HL-60/S4 (cell line): ENCODE data around the gene ZNF628.
"Not testable (repeated sequence)": the region's sequence is repeated elsewhere in the genome, so short reads cannot be mapped to it uniquely, and the experiment has no call there.

Source experiments
- in situ Hi-C: fragments of 300-500 bp; cut with MboI; formaldehyde crosslinking; loops from 2 replicates; pipeline ENCODE4 v1.14.3; 2022; ENCODE audit warnings: low sequenced_read_pairs

The ZNF628 gene

GRCh38 chr19:55495646-55496349 lies 19.4 kb downstream of the ZNF628 start:
- in situ Hi-C loops = no loop called here

GRCh38 chr19:55496820-55497219 lies 20.4 kb downstream of the ZNF628 start:
- in situ Hi-C loops = not testable (repeated sequence)

GRCh38 chr19:55497763-55498162 lies 21.3 kb downstream of the ZNF628 start:
- in situ Hi-C loops = no loop called here

- in situ Hi-C loops = no loop called here
Measured at GRCh38 chr19:55498246-55498840, 21.9 kb downstream of the ZNF628 start.

- in situ Hi-C loops = loop anchor here (10.0 kb wide), 1 partner anchor 366 kb away; no protein-coding TSS in a partner anchor
Measured at GRCh38 chr19:55500368-55500952, 24.0 kb downstream of the ZNF628 start.

- in situ Hi-C loops = loop anchor here (10.0 kb wide), 1 partner anchor 368 kb away; no protein-coding TSS in a partner anchor
Measured at GRCh38 chr19:55502197-55502952, 26.0 kb downstream of the ZNF628 start.

- in situ Hi-C loops = loop anchor here (10.0 kb wide), 1 partner anchor 368 kb away; no protein-coding TSS in a partner anchor
Measured at GRCh38 chr19:55503157-55503501, 26.7 kb downstream of the ZNF628 start.

- in situ Hi-C loops = loop anchor here (10.0 kb wide), 1 partner anchor 369 kb away; no protein-coding TSS in a partner anchor
Measured at GRCh38 chr19:55503502-55504251, 27.3 kb downstream of the ZNF628 start.

- in situ Hi-C loops = loop anchor here (10.0 kb wide), 1 partner anchor 369 kb away; no protein-coding TSS in a partner anchor
Measured at GRCh38 chr19:55504252-55504603, 27.8 kb downstream of the ZNF628 start.

GRCh38 chr19:55504981-55505380 lies 28.6 kb downstream of the ZNF628 start:
- in situ Hi-C loops = loop anchor here (10.0 kb wide), 1 partner anchor 370 kb away; no protein-coding TSS in a partner anchor

GRCh38 chr19:55508120-55508519 lies 31.7 kb downstream of the ZNF628 start:
- in situ Hi-C loops = loop anchor here (10.0 kb wide), 1 partner anchor 373 kb away; no protein-coding TSS in a partner anchor

- in situ Hi-C loops = loop anchor here (5.0 kb wide), 1 partner anchor 110 kb away; no protein-coding TSS in a partner anchor
Measured at GRCh38 chr19:55516878-55517620, 40.6 kb downstream of the ZNF628 start.

GRCh38 chr19:55519451-55520311 lies 43.3 kb downstream of the ZNF628 start:
- in situ Hi-C loops = loop anchor here (5.0 kb wide), 1 partner anchor 108 kb away; no protein-coding TSS in a partner anchor

GRCh38 chr19:55520691-55521292 lies 44.4 kb downstream of the ZNF628 start:
- in situ Hi-C loops = no loop called here

GRCh38 chr19:55525289-55526101 lies 49.1 kb downstream of the ZNF628 start:
- in situ Hi-C loops = no loop called here

- in situ Hi-C loops = no loop called here
Measured at GRCh38 chr19:55526216-55527196, 50.1 kb downstream of the ZNF628 start.
